Iris pigment epithelial cell (primary cell): ENCODE measurements around the gene LRP1.
A peak's percentile ranks its signal among the peaks of the same experiment; 100 is the strongest.

Source experiments
- DNase-seq: peaks from one replicate; pipeline ENCODE4 v3.0.0-alpha.2; 2011; ENCODE audit warnings: low read depth

Gene LRP1

DNA sequence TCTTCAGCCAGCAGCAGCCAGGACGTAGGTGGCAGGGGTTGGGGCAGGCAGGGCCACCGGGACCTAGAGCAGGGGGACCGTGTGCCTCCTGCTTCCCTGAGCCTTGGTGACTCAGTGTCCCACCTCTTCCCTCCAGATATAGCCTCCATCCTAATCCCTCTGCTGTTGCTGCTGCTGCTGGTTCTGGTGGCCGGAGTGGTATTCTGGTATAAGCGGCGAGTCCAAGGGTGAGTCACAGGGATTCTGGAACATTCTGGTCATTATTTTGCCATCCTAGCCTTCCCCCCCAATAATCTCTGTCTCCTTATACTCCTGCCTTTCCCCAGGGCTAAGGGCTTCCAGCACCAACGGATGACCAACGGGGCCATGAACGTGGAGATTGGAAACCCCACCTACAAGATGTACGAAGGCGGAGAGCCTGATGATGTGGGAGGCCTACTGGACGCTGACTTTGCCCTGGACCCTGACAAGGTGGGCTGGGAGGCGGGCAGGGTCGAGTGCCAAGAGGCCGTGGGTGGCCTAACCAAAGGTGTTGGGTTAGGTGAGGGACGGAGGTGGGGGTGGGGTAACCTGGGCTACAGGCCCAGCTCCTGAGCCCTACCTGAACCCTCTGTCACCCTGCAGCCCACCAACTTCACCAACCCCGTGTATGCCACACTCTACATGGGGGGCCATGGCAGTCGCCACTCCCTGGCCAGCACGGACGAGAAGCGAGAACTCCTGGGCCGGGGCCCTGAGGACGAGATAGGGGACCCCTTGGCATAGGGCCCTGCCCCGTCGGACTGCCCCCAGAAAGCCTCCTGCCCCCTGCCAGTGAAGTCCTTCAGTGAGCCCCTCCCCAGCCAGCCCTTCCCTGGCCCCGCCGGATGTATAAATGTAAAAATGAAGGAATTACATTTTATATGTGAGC, 83.8 kb downstream of the LRP1 start:
- DNase-seq = no peak

GRCh38 chr12:57212701-57213057, 84.4 kb downstream of the LRP1 start:
- no peak for DNase-seq

DNA sequence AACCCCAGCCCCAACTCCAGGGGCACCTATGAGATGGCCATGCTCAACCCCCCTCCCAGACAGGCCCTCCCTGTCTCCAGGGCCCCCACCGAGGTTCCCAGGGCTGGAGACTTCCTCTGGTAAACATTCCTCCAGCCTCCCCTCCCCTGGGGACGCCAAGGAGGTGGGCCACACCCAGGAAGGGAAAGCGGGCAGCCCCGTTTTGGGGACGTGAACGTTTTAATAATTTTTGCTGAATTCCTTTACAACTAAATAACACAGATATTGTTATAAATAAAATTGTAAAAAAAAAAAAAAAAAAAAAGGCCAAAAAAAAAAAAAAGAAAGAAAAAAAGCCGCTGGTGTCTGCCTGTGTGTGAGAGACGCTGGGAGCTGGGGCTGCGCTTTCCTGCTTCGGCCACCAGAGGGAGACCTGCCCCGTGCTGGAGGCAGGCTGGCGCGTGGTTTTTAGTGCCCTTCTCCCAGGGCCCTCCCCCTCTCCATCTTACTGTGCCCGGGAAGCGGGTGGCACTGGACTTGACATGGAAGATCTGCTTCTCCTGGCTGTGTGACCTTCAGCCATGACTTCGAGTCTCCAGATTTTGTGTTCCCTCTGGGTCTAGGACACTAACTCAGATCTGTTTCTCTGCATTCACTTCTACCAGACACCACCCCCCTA, 84.9 kb downstream of the LRP1 start:
- peak; percentile 74 for DNase-seq

DNA sequence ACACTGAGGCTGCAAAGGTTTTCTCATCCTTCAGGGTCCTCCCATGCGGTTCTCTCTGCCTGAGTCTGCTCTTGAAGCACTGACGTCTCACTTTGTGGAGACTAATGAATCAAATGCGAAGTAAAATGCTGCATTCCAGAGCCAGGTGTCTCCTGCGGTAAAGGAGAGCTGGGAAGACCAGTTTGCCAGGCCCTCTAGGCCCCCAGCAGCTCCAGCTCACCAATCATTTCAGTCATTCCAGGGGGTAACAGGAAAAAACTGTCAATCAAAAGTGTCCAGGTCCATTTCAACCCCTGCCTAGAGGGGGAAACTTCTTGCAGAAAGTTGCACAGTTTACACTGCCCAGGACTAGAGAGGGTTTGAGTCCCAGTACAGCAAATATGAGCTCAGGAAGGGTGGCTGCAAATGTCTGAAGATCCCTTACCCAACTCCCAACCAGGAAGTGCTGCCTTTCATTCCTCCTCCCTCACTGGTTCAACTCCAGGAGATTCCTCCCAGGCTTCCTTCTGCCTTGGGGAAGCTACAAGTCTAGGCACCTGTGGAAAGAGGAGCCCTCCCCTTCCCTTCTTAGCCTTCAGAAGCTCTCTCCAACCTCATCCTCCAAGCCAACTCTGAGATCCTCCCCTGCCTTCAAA, 85.6 kb downstream of the LRP1 start:
- DNase-seq = no peak

DNA sequence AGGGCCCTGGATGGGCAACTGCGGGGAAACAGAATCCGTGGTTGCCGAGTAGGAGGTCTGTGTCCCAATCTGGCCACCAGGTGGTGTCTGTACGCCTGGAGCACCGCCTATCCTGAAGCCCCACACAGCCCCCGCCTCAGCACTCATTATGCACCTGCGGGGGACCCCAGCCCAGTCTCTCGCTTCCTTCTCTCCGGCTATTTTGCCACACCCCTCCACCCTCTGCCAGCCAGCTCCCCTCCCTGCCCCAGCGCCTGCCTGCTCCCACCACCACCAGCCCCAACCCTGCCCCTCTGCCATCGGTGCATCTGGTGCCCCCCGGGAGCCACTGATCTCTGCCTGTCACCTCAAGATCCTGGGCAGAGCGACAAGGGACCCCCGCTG, 86.1 kb downstream of the LRP1 start:
- peak; percentile 42 for DNase-seq

DNA sequence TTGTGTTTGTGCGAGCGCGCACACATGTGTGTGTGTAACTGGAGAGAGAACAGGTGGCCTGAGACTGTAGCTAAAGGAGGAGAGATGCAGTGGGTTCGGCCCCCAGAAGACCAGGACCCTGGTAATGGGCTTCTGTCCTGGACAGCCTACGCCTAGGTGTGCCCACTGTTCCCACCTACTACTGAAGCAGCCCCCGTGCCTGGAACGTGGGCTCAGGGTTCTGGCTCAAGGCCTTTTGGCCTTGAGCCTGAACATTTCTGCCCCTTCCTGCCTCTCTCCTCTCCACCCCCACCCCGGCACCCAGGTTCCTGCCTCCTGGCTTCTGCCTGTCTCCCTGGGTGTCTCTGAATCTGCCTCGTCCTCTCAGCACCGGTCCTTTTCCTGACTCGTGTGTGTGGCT, 86.8 kb downstream of the LRP1 start:
- DNase-seq = no peak

DNA sequence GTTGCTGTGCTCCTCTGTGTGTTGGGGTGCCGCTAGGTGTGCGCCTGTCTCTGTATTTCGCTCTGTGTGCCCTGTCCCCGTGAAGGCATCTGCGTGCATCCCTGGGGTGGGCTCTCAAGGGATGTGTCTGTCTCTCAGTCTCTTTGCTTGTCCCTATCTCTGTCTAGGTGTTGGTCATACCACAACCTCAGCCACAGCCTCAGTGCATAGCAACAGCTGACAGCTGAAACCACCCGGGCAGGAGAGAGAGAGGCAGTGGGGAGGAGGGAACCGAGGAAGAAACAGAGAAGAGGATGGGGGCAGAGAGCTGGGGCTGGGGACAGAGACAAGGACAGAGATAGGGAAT, 87.4 kb downstream of the LRP1 start:
- DNase-seq = peak; percentile 34

GRCh38 chr12:57216014-57216911, 88.0 kb downstream of the LRP1 start, which contains the start of gene NXPH4:
NXPH4 (plus strand) TSS chr12:57216794; CDS start chr12:57216970, 176 bp downstream.
- no peak for DNase-seq

- DNase-seq = peak; percentile 14
Observed at GRCh38 chr12:57216921-57217879, 88.9 kb downstream of the LRP1 start.

DNA sequence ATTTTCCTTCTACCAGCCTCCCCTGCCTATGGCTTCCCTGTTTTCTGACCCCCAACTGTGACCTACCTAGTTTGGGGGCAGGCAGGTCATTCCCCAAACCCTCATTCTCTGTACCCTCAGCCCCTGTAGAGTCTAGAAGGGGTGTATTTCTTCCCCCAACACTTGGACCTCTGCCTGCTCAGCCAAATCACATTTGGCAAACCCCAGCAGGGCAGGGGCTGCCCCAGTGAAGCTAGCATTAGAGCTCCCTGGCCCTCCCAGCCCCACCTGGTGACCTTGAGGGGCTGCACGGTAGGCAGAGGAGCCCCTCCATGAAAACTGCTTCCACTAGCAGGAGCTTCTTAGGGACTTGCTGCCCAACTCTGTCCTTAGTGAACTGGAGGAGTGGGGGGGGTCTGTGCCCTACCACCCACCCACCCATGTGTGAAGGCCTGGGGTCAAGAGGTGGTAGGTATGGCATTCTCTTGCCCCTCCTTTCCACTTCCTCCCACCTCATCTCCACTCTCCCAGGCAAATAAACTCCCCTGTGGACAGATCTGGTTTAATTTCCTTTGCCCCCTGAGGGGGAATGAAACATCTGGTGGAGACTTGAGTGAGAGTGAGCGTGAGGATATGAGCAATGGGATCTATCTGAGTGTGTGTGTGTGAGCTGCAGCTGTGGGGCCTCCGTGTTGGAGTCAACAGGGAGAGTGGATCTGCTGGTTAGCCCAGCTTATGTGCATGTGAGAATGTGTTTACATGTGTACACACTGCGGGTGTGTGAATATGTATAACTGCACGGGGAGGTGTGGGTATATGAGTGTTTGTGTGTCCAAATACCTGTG, 90.0 kb downstream of the LRP1 start:
- DNase-seq = no peak

GRCh38 chr12:57219205-57219992, 91.1 kb downstream of the LRP1 start:
- no peak for DNase-seq

GRCh38 chr12:57219993-57220754, 91.9 kb downstream of the LRP1 start:
- DNase-seq = no peak

GRCh38 chr12:57220770-57221168, 92.5 kb downstream of the LRP1 start:
- no peak for DNase-seq

GRCh38 chr12:57221169-57221917, 93.1 kb downstream of the LRP1 start:
- DNase-seq = no peak

GRCh38 chr12:57222286-57223190, 94.3 kb downstream of the LRP1 start:
- no peak for DNase-seq
